HG02943 (cell line): ENCODE data around the gene SELENOP.
"Not testable (repeated sequence)": the region's sequence is repeated elsewhere in the genome, so short reads cannot be mapped to it uniquely, and the experiment has no call there.

ENCODE experiments used
- ATAC-seq: cut with Tn5 transposase; IDR thresholded peaks from one replicate; pipeline ENCODE4 v1.9.1; 2021; ENCODE audit warnings: mild to moderate bottlenecking, low read depth, moderate library complexity; ENCODE audit not compliant: unreplicated experiment

SELENOP gene, protein sequence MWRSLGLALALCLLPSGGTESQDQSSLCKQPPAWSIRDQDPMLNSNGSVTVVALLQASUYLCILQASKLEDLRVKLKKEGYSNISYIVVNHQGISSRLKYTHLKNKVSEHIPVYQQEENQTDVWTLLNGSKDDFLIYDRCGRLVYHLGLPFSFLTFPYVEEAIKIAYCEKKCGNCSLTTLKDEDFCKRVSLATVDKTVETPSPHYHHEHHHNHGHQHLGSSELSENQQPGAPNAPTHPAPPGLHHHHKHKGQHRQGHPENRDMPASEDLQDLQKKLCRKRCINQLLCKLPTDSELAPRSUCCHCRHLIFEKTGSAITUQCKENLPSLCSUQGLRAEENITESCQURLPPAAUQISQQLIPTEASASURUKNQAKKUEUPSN

DNA sequence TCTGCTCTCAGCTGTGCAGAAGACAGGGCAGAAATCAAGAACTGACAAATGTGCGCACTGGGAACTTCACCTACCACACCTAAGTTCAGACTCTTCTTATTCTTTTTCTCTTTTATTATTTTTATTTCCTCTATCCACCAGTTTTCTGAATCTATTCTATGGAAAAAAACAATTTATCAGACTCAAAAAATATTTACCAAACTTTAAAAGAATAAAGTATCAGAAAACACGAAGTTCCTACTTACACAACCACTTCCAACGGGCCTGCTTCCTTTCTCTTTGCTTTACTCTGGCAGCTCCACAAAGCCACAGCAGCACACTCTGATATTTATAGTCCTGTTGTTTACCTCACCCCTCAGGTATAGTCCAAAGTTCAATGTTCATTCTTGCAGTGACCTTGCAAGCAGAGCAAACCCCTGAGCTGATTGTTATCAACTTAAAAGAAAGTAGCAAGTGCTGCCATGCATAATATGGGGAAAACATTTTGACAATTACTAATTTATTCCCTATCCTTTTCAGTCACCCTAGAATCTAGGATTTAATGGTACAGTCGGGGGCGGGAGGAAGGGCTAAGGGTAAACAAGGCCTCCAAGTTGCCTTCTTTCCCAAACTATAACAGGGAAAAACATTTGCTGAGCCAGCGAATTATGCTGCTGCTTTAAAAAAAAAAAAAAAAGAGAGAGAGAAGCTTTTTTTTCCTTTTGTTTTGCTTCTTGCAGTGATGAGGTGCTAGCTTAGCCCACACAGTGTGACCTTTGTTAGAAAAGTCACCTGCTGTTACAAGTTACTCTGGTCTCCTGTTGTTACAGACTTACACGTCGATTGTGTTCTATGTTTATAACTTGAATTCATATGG lies at the start of gene SELENOP:
SELENOP (minus strand) TSS at position 302 of the 856 bp plus-strand sequence. CDS start 3,539 bp downstream, outside the sequence.
- no peak for ATAC-seq

DNA sequence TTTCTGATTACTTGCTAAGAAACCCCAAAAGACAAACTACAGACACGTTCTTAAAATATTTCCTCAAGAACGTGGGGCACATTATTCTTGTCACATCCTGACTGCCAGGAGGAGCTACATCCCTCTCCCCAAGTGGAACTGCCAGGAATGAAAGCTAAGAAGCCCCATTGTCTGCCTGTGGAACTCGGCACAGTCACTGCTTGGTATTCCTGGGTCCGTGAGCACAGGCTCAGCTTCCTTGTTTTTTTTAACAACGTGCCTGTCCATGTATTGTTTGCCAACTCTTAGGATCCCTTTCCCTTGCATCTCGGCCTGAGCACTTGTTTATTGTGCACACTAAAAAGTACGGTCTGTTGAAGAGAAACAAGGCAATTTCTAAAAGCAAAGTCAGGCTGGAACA lies 47.0 kb upstream of the SELENOP start:
- ATAC-seq, result no peak

DNA sequence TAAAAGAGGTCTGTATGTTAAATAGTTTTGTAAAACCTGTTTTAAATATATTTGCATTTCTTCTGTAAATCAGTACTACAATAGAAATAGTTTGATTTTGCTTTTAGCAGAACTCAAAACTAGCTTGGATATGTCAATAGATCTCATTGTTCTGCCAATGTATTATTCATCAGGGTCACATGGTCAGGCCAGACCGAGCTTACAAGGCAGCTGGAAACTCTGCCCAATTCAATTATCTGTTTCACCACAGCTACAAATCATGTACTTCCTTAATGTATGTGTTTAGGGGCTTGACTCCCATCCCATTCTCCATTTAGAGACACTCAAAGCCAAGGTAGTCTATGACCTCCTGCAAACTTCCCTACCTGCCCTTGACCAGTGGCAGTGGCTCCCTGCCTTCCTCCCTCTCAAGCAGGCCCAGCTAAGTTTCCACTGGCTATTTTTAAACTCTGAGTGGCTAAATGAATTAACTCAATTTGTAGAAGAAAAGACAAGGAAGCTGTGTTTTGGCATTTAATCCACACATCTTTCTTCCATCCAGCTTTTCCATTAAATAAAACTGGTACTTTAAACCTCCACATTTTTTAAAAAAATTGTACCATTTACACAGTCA lies 46.4 kb upstream of the SELENOP start:
- no peak for ATAC-seq

DNA sequence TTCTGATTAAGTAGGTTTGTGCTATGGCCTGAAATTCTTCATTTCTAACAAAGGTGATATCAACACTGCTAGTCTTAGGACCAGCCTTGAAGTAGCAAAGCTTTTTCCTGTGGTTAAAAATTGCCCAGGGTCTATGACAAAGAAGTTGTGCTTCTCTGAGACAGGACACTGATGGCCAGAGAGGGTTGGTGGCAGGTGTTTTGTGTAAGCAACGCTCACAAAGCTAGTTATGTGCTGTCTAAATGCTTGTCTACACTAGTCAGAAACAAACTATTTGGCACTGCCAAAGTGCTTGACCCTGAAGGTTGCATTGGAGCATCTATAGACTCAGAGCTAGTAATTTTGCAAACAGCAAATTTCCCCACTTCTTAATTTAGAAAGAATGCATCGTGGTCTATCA lies 44.1 kb upstream of the SELENOP start:
- no peak for ATAC-seq

DNA sequence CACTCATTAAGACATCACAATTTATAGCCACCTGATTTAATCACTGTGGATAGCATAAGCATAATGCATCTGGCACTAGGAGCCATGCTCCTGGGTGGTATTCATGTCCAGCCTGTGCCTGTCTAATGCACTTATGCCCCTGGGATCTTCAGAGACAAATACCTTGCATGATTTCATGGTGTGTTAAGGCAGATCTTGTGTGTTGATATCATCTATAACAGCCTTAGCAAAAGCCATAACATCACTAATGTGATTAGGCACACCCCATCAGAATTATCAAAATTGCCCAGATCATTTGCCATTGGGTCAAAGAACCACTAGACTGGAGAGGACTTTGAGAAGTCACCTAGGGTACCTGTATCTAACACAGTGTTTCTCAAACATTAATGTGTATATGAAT lies 43.7 kb upstream of the SELENOP start:
- no peak for ATAC-seq

DNA sequence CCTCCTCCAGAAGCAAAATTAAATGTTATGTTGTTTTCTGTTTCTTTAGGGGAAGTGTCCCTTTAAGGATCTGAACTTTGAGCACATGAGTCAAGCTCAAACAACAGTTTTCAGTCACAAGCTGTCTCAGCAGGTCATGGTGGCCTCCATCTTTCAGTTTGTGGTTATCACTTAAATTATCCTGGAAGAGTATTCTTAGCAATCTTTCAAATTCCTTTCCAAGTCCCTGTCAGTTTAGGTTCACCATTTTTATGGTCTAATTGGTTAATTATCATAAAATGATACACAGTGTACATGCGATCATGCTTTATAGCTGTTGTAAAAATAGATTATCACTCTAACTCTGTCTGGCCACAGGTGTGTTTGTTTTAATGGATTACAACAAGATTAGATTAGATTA lies 43.1 kb upstream of the SELENOP start:
- ATAC-seq, result no peak

DNA sequence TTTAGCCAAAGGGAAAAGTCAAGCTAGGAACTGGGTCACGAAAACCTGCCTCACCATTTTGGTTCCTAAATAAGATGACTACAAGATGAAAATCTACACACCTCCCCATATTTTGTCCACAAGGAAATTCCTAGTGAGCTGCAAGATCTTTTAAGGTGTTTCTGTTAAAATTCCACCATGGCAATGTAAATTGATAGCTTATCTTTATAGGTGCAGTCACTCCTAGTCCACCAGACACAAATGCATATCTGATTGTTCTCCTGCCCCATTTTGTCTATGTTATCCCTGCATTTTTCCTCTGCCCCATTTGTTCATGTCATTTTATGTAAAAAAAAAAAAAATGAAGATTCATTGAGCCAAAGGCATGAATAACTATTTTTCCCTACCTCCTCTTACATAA lies 41.1 kb upstream of the SELENOP start:
- ATAC-seq, result no peak

DNA sequence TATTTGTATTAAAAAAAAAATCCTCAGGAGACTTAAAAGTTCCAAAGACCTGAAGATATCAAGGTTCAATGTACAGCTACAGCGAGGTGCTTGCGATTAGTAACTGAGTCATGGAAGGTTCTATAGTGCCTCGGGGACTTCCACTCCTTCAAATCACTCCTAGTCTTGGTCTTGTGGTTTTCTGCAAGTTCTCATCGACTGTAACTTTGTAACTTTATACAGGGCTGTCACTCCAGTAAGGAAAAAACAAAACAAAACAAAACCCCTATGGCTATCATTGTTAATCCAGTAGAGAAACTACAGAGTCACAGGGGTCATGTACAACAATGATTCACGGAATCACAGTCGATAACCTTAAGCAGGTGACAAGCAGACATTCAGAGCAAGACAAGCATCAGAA lies 39.8 kb upstream of the SELENOP start:
- ATAC-seq, result no peak

DNA sequence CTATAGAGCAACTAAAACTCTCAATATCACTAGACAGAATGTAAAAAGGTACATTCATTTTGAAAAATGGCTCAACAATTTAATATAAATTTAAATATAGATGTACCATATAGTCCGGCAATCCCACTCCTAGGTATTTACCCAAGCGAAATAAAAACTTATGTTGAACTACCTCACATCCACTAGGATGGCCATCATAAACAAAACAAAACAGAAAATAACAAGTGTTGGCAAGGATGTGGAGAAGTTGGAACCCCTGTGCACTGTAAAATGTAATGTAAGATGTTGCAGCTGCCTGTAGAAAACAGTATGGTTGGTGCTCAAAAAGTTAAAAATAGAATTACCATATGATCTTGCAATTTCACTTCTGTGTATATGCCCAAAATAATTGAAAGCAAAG lies 36.9 kb upstream of the SELENOP start:
- ATAC-seq, result no peak

DNA sequence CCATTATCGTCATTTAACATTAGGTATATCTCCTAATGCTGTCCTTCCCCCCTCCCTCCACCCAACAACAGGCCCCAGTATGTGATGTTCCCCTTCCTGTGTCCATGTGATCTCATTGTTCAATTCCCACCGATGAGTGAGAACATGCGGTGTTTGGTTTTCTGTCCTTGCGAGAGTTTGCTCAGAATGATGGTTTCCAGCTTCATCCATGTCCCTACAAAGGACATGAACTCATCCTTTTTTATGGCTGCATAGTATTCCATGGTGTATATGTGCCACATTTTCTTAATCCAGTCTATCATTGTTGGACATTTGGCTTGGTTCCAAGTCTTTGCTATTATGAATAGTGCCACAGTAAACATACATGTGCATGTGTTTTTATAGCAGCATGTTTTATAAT lies 32.7 kb upstream of the SELENOP start:
- not testable (repeated sequence) for ATAC-seq

DNA sequence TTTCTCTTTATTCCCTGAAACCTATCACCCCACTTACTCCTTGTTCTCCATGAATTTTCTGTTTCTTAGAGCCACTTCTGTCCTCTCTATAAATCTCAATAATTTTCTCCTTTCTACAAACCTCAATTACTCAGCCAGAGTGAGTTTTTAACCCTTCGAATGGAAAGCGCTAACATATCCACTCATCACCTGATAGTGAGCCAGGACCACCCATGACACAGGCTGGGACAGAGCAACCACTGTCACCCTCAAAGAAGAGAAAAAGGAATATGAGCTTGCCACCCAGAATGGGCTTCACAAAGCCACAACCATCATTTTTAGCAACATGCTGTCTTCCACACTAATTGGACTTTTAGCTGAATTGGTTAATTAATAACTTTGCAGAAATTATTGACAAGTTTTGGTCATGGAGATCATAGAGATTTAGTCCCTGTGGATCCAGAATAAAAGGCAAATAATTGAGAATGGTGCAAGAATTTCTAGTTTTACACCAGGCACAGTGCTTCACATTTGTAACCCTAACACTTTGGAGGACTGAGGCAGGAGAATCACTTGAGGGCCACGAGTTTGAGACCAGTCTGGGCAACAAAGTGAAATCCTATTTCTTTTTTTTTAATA lies 32.1 kb upstream of the SELENOP start:
- ATAC-seq, result no peak

DNA sequence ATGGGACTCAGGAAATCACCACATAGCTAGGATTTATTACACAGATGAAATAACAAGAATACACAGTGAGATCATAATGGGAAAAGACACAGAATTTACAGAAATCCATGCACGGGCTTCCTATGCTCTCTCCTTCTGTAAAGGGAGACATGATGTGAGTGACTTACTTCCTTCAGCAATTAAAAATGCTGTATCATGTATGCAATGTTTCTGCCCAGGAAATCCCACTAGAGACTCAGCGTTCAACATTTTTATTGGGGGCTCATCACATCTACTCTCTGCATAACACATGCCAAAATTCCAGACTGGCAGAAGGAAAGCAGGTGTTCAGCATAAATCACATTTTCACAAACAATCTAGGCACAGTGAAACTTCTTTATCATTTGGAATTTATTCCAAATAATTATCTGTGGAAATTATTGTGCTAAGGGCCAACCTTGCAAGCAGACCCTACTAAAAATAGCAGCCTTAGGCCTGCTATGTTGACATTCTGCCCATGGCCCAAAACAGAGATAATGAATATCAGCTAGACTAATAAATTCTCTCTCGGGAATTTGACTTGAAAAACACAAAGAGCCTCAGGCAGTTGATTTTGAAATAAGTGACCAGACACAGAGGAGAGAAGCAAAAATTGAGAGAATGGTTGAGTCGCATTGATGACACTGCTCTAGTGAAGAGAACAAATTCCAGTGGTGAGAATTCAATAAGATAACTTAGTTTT lies 31.4 kb upstream of the SELENOP start:
- ATAC-seq, result no peak

DNA sequence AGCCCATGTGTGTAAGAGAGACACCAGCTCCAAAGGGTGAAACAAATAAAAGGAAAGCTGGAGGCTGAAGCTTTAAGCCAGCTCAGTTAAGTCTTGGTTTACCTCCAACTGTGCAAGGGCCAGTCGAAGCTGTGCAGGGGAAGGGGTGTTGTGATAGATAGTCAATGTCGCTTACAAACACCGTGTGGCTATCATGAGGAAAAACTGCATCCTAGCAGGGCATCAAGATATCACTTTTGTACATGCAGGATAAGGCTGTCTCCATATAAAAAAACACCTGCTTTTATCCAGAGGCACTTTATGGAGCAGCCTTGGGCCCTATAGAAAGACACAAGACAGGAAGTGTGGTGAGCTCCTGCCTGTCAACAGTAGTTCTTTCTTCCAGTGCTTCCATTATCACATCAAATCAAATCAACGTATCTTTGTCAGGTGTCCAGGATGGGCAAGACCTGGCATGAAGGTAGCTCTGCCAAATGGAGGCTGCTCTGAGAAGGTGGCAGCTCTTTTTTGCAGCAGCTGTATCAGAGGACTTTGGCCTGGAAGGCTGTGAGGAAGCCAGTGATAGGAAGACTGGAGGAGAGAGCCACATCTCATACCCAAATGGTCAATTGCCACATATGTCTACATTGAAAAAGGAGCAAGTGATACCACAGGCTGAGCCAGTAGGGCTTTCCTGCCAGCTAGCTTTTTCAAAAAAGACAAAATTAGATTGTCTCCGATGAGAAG lies 29.3 kb upstream of the SELENOP start:
- no peak for ATAC-seq

DNA sequence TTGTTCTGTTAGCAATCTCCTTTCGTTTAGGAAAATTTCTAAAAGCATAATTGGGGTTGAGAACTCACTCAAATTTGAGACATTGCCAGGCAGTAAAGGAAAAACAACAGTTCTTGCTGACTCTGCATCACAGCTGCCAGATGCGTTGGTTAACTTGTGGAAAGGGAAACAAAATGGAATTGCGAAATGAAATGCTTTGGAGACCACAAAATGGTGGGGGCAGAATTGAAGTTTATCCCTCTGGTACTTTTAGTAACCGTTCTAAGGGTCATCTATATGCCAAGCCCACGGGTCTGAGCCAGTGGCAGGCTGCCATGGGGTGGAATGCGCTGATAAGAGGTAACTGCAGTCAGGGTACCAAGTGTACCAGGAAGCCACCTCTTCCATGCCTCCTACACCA lies 28.6 kb upstream of the SELENOP start:
- no peak for ATAC-seq

DNA sequence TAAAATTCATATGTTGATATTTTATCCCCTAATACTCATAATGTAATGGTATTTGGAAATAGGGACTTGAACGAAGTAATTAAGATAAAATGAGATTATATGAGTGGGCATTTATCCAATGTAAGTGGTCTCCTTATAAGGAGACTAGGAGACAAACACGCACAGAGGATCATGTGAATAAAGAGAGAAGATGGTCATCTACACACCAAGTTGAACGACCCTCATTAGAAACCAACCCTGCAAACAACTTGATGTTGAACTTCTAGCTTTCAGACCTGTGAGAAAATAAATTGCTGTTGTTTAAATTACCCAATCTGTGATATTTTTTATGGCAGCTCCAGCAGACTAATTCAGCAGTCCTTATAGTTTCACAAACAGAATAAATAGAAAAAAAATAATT lies 27.5 kb upstream of the SELENOP start:
- ATAC-seq, result no peak

DNA sequence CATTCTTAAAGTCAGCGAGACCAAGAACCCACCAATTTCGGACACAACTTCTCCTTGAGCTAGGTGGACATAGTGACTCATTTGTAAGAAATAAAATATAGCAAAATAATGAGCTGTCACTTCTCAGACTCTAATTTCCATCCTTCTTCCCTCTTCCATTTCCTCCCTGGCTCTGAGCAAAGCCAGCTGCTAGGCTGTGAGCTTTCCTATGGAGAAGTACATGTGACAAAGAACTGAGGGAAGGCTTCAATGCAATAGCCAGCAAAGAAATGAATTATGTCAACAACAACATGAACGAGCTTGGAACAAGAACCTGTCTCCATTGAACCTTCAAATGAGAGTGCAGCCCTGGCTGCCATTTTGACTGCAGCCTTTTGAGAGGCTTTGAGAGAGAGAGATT lies 25.9 kb upstream of the SELENOP start:
- ATAC-seq, result no peak

DNA sequence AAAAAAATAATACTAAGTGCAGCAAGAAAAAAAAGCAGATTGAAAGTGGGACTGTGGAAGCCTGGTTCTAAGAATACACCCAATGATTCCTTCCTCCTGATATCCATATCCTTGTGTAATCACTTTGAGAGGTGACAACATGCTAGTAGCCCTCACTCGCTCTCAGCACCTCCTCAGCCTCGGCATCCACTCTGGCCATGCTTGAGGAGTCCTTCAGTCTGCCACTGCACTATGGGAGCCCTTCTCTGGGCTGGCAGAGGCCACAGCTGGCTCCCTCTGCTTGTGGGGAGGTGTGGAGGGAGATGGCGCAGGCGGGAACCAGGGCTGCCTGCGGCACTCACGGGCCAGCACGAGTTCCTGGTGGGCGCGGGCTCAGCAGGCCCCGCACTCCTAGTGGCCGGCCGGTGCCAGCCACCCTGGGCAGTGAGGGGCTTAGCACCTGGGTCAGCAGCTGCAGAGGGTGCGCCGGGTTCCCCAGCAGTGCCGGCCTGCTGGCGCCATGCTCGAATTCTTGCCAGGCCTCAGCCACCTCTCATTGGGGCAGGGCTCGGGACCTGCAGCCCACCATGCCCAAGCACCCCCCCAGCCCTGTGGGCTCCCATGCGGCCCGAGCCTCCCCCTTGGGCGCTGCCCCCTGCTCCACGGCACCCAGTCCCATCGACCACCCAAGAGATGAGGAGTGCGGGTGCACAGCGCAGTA lies 24.5 kb upstream of the SELENOP start:
- no peak for ATAC-seq

DNA sequence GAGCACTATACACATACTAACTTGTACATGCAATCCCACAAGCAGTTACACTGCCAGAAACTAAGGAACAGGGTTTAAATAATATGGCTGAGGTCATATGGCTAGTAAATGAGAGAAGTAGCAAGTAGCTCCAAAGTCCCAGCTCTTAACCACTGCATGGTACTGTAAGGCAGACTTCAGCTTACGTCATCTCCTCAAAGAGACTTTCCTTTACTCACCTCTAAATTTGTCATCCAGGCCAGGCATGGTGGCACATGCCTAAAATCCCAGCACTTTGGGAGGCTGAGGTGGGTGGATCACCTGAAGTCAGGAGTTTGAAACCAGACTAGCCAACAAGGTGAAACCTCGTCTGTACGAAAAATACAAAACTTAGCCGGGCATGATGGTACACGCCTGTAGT lies 20.4 kb upstream of the SELENOP start:
- no peak for ATAC-seq

DNA sequence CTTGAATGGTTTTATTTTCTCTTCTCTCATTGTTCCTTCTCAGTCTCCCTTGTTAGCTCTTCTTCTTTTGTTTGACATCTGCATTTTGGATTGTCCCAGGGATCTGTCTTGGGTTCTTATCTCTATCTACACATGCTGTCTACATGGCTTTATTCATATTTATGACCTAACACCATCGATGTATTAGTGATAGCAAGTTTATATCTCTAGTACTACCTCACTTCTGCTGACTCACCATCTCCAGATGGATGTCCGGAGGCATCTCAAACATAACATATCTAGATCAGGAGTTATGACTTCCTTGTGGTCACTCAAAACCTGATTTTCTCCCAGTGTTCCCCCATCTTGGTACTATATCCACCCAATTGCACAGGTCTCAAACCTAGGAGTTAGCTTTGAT lies 19.2 kb upstream of the SELENOP start:
- ATAC-seq, result no peak
